GM19397 (cell line): ENCODE results near the gene DDX51.

Experiments
- ATAC-seq: cut with Tn5 transposase; IDR thresholded peaks from one replicate; pipeline ENCODE4 v1.9.1; 2021; ENCODE audit warnings: mild to moderate bottlenecking, moderate library complexity; ENCODE audit not compliant: unreplicated experiment

Gene DDX51

DNA sequence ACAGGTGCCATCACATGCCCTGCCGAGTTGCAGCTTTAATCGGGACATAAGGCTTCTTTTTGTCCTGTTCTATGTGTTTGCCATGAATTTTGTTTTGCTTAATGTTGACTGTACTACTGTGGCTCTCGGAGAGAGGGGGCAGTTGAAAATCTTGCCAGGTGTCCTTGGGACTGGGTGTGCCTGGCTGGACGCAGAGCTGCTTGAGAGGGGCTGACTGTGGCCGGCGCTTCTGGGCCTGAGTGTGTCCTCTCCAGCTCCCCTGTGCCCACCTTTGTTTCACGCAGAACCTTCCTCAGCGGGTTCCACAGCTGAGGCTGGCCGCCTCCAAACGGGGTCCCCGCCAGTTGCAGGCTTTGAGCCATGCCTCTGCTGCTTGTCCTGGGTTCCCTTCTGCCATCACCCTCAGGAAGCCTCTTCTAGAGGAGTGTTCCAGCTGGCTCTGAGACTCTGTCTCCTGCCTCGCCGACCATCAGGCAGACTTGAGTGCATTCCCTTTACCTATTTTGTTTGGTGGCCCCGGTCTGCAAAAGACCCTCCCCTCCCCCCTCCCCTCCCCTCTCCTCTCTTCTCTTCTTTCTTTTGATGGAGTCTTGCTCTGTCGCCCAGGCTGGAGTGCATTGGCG, 49.7 kb downstream of the DDX51 start:
- no peak for ATAC-seq

- no peak for ATAC-seq
Observed at GRCh38 chr12:132089407-132089910, 54.7 kb downstream of the DDX51 start.
